Esophagus (tissue), 2 donors: Measurements from ENCODE around the gene EVX1. TPM values are rescaled to one million over a fixed set of nuclear protein-coding genes. Genes with fewer than 3 reads are reported as not detected.

ENCODE experiments used
- H3K27ac ChIP-seq, 2 donors: one replicate each; pipeline ENCODE4 v1.5.1; 2013; ENCODE audit warnings: low read depth in 2 of 2, mild to moderate bottlenecking in 2 of 2, inconsistent platforms in 1 of 2, low read length in 1 of 2, moderate library complexity in 1 of 2
- H3K27me3 ChIP-seq, 2 donors: one replicate each; pipeline ENCODE4 v1.6.1; 2013; ENCODE audit warnings: low read length in 2 of 2, control low read depth in 1 of 2, mild to moderate bottlenecking in 1 of 2; ENCODE audit not compliant: insufficient read depth in 2 of 2, control insufficient read depth in 1 of 2
- H3K36me3 ChIP-seq, 2 donors: one replicate each; pipeline ENCODE4 v1.6.1; 2013; ENCODE audit warnings: low read length in 1 of 2; ENCODE audit not compliant: control insufficient read depth in 2 of 2, insufficient read depth in 2 of 2
- H3K4me1 ChIP-seq, 2 donors: one replicate each; pipeline ENCODE4 v1.6.1; 2013; ENCODE audit warnings: low read length in 1 of 2; ENCODE audit not compliant: control insufficient read depth in 2 of 2, insufficient read depth in 2 of 2
- H3K4me3 ChIP-seq, 2 donors: one replicate each; pipeline ENCODE4 v1.5.1; 2013; ENCODE audit warnings: low read length in 2 of 2, mild to moderate bottlenecking in 2 of 2, low read depth in 1 of 2, moderate library complexity in 1 of 2
- H3K9me3 ChIP-seq, 2 donors: one replicate each; pipeline ENCODE4 v1.6.1; 2013; ENCODE audit warnings: mild to moderate bottlenecking in 2 of 2, low read depth in 1 of 2, low read length in 1 of 2, moderate library complexity in 1 of 2; ENCODE audit not compliant: control insufficient read depth in 2 of 2, insufficient read depth in 1 of 2
- WGBS, 2 donors: extraction: QIAGEN DNeasy Blood & Tissue Kit; methylation state at CpG; one replicate each; pipeline ENCODE4 v1.1.7; 2013; 5-methylcytosine and 5-hydroxymethylcytosine counted together
- polyA plus RNA-seq, 2 donors: library from polyadenylated mRNA; stranded (reverse); fragments of 200-250 nt; gene quantifications; one replicate each; pipeline ENCODE4 v1.2.3, GENCODE V29; 2013
- donor health status: healthy with polysubstance abuse.
- donor health status: Bipolar disorder and iron deficiency.

The EVX1 gene
- polyA plus RNA-seq, 2 donors: not detected

- peaks cover 0 to 2% of the 10 kb centered on the region in 2 donors for H3K9me3 ChIP-seq
- H3K27me3 ChIP-seq: peaks cover 18 to 54% of the 10 kb centered on the region in 2 donors
- 12 to 14% methylated on average over 23 of the region's 23 CpGs for WGBS, 2 donors
- no peaks in the 10 kb centered on the region for H3K36me3 ChIP-seq
- no peak overlapping the region for H3K4me3 ChIP-seq
- no peak overlapping the region for H3K27ac ChIP-seq
- H3K4me1 ChIP-seq: peaks cover 10 to 19% of the 10 kb centered on the region in 2 donors
Measured at GRCh38 chr7:27248911-27249723, 6.5 kb downstream of the EVX1 start.

- peaks cover 16 to 50% of the 10 kb centered on the region in 2 donors for H3K27me3 ChIP-seq
- H3K4me1 ChIP-seq: peaks cover 8 to 18% of the 10 kb centered on the region in 2 donors
- H3K4me3 ChIP-seq: no peak overlapping the region
- H3K27ac ChIP-seq: no peak overlapping the region
- WGBS, 2 donors: 18 to 19% methylated on average over 19 of the region's 19 CpGs
- no peaks in the 10 kb centered on the region for H3K36me3 ChIP-seq
- H3K9me3 ChIP-seq: peaks cover 0 to 2% of the 10 kb centered on the region in 2 donors
Measured at GRCh38 chr7:27249724-27250556, 7.3 kb downstream of the EVX1 start.

GRCh38 chr7:27250557-27251070 is 8.0 kb downstream of the EVX1 start:
- Histone ChIP-seq H3K4me3 (no peak overlapping the region), H3K27ac (no peak overlapping the region), H3K9me3 (peaks cover 0 to 2% of the 10 kb centered on the region in 2 donors), H3K4me1 (peaks cover 2 to 13% of the 10 kb centered on the region in 2 donors), H3K36me3 (no peaks in the 10 kb centered on the region), H3K27me3 (peaks cover 14 to 44% of the 10 kb centered on the region in 2 donors)
- 13 to 16% methylated on average over 6 of the region's 6 CpGs for WGBS, 2 donors

DNA sequence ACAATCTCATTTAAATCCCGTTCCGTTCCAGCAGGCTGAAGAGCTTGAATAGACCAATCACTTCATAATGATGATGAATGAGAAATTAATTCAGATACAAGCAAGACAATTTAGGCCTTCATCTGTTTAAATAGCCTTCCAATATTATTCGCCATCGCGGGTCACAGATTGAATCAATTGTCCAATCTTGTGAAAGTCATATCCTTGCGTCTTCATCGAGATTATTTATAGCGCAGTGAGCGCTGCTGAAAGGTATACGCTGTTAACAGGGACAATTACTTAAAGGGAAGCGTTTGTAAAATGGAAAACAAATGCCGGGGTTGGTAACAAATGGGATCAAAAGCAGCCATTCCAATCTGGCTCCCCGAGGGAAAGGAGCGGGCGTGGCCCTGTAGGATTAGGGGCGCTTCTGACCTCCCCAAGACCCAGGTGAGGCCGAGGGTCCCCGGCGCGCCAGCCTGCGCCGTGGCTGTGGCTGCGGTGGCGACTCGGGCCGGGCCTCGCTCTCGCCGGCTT is 8.6 kb downstream of the EVX1 start:
- WGBS, 2 donors: 8 to 10% methylated on average over 29 of the region's 29 CpGs
- peaks cover 0 to 2% of the 10 kb centered on the region in 2 donors for H3K9me3 ChIP-seq
- H3K27ac ChIP-seq: no peak overlapping the region
- no peak overlapping the region for H3K4me3 ChIP-seq
- H3K36me3 ChIP-seq: no peaks in the 10 kb centered on the region
- H3K27me3 ChIP-seq: peaks cover 14 to 38% of the 10 kb centered on the region in 2 donors
- H3K4me1 ChIP-seq: peaks cover 0 to 8% of the 10 kb centered on the region in 2 donors

DNA sequence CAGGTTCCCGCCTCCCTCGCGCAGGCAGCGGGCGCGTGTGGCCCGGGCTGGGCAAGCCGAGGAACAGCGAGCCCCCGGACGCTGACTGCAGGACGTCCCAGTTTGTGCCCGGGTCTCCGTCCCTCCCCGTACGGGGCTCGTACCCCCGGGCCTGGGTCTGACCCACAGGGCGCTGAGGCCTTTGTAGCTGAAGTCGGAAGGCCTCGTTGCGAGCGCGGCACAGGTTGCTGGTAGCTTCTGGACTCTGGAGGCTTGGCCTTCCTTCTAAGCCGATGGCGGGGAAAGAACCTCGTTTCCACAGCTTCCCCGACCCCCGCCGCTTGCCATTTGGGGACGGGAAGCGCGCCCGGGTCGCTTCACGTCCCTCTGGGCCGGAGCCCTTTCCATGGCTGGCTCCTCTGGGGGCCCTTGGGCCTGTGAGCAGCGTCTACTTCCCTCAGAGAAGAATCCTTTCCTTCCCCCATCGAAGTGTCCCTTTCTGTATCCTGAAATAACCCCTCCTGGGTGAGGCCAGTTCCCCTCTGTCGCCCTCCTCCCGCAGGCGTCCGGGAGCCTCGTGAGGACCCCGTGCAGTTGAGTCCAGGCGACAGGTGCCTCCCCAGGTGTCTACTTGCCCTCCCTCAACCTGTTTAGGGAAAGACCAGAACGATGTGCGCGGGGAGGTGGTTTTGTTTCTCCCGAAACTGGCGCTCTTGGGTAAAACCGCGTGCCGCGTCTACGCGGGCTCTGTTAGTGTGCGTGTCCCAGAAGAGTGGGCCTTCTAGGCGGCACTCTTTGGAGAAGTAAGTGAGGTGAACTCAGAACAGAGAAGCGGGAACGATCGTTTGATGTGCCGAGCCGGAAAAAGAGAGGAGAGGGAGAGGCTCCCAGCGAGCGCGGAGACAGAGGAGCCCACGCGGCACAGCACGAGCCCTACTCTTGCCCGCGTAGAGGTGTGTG is 9.3 kb downstream of the EVX1 start:
- Histone ChIP-seq H3K27me3 (peaks cover 8 to 37% of the 10 kb centered on the region in 2 donors), H3K27ac (no peak overlapping the region), H3K4me1 (peaks cover 0 to 8% of the 10 kb centered on the region in 2 donors), H3K9me3 (peaks cover 0 to 2% of the 10 kb centered on the region in 2 donors), H3K4me3 (no peak overlapping the region), H3K36me3 (no peaks in the 10 kb centered on the region)
- WGBS, 2 donors: 9 to 10% methylated on average over 69 to 72 of the region's 72 CpGs

- no peak overlapping the region for H3K27ac ChIP-seq
- no peaks in the 10 kb centered on the region for H3K9me3 ChIP-seq
- H3K4me1 ChIP-seq: peaks cover 0 to 8% of the 10 kb centered on the region in 2 donors
- H3K27me3 ChIP-seq: peaks cover 4 to 18% of the 10 kb centered on the region in 2 donors
- no peak overlapping the region for H3K4me3 ChIP-seq
- WGBS, 2 donors: 79 to 86% methylated on average over 1 of the region's 1 CpG
- no peaks in the 10 kb centered on the region for H3K36me3 ChIP-seq
Measured at GRCh38 chr7:27254625-27255024, 12.0 kb downstream of the EVX1 start.

- H3K27ac ChIP-seq: no peak overlapping the region
- 47 to 55% methylated on average over 5 of the region's 5 CpGs for WGBS, 2 donors
- H3K27me3 ChIP-seq: no peaks in the 10 kb centered on the region
- no peaks in the 10 kb centered on the region for H3K4me1 ChIP-seq
- no peaks in the 10 kb centered on the region for H3K9me3 ChIP-seq
- no peak overlapping the region for H3K4me3 ChIP-seq
- no peaks in the 10 kb centered on the region for H3K36me3 ChIP-seq
Measured at GRCh38 chr7:27260211-27260610, 17.6 kb downstream of the EVX1 start.

DNA sequence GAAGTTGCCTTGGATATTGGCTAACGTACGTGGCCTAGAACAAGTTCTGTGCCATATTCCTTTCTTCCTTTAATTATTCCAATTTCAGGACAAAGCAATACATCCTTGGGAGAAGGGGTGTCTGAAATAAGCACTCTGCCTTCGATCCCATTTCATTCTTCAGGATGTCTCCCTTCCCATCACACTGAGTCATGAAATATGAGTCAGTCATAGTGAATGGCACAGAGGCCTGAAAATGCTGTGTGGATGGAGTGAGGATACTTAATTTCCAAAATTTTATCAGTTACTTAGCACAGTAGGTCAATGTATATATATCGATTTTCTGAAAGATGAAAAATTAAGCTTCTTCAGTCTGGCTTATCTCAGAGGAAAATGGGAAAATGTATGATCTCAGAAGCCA is 19.5 kb downstream of the EVX1 start:
- Histone ChIP-seq H3K27ac (no peak overlapping the region), H3K36me3 (no peaks in the 10 kb centered on the region), H3K4me3 (no peak overlapping the region), H3K4me1 (no peaks in the 10 kb centered on the region), H3K9me3 (no peaks in the 10 kb centered on the region), H3K27me3 (no peaks in the 10 kb centered on the region)
- WGBS, 2 donors: 84 to 85% methylated on average over 4 of the region's 4 CpGs
